ENCODE data around the gene DPYD.

GRCh38 chr1:97864615-97865014 lies 56.2 kb downstream of the DPYD start:
- no peak for TF ChIP-seq EZH2 (IDR thresholded peaks at IDR 0.05; ENCODE audit: insufficient read depth, low read length)
- no peak for TF ChIP-seq CTCF (IDR thresholded peaks at IDR 0.05; ENCODE audit: insufficient read depth, low read depth, low read length)

Measured in astrocyte (in vitro differentiated cells and primary cell).